K562 (cell line): Measurements from ENCODE around the gene WDR45. TPM values are rescaled to one million over a fixed set of nuclear protein-coding genes. Genes with fewer than 3 reads are reported as not detected.

Experiments
- ETV5 ChIP-seq: sonication (generic); formaldehyde crosslinking; IDR thresholded peaks from 2 replicates; pipeline ENCODE4 v1.4.0; 2020; ENCODE audit warnings: low read depth, mild to moderate bottlenecking, missing genetic modification reagents
- HMG20B ChIP-seq: fragments of 250-450 bp; sonication (Bioruptor Pico); IDR thresholded peaks from 2 replicates; pipeline ENCODE4 v1.5.0; 2021; ENCODE audit warnings: mild to moderate bottlenecking
- POU5F1 ChIP-seq: fragments of 150-350 bp; IDR thresholded peaks from 2 replicates; pipeline ENCODE4 v1.6.1; 2014; ENCODE audit warnings: borderline replicate concordance, low read length, low read depth, mild to moderate bottlenecking; ENCODE audit not compliant: partially characterized antibody
- RBM14 ChIP-seq: fragments of 200-400 bp; formaldehyde crosslinking; IDR thresholded peaks from 2 replicates; pipeline ENCODE4 v1.6.1; 2018; ENCODE audit warnings: low read depth, mild to moderate bottlenecking, low read length, moderate library complexity, borderline replicate concordance; ENCODE audit not compliant: insufficient read depth
- SMAD4 ChIP-seq: fragments of 250-450 bp; sonication (Bioruptor Pico); conservative IDR thresholded peaks from 2 replicates; pipeline ENCODE4 v1.8.0; 2021; ENCODE audit warnings: inconsistent platforms, mild to moderate bottlenecking, moderate library complexity
- SMARCE1 ChIP-seq: fragments of 450-650 bp; IDR thresholded peaks from 2 replicates; pipeline ENCODE4 v1.7.1; 2016; ENCODE audit warnings: mild to moderate bottlenecking
- TEAD2 ChIP-seq: fragments of 450-650 bp; IDR thresholded peaks from 2 replicates; pipeline ENCODE4 v1.6.1; 2016; ENCODE audit warnings: missing genetic modification characterization, control low read depth, missing compliant biosample characterization
- THRAP3 ChIP-seq: fragments of 450-650 bp; IDR thresholded peaks from 2 replicates; pipeline ENCODE4 v1.6.1; 2016; ENCODE audit warnings: mild to moderate bottlenecking, inconsistent platforms, borderline replicate concordance
- XRCC3 ChIP-seq: fragments of 450-650 bp; IDR thresholded peaks from 2 replicates; pipeline ENCODE4 v1.6.1; 2017; ENCODE audit warnings: mild to moderate bottlenecking, moderate library complexity
- ZFPM2 ChIP-seq: fragments of 250-450 bp; sonication (Bioruptor Pico); IDR thresholded peaks from 2 replicates; pipeline ENCODE4 v1.5.1; 2022; ENCODE audit warnings: mild to moderate bottlenecking
- ZNF232 ChIP-seq: sonication (generic); formaldehyde crosslinking; IDR thresholded peaks from 2 replicates; pipeline ENCODE4 v1.8.0; 2022; ENCODE audit warnings: mild to moderate bottlenecking, missing genetic modification reagents
- ZNF77 ChIP-seq: fragments of 250-450 bp; sonication (Bioruptor Pico); IDR thresholded peaks from 2 replicates; pipeline ENCODE4 v1.5.0; 2020
- polyA plus RNA-seq, 8 experiments: library from polyadenylated mRNA; depleted of rRNA in 4 of 8; stranded (reverse) in 5 of 8; unstranded in 3 of 8; fragments of >200 nt; fragmentation: Nextera tagmentation in 2 of 8; fragmentation: Illumina TruSeq in 1 of 8; extraction: Ambion mirVana in 2 of 8; extraction: Trizol in 1 of 8; gene quantifications; 2 replicates each; pipeline versions ENCODE4 v1.2.1 to v1.2.3, GENCODE V29; 2011 to 2014; ENCODE audit warnings: inconsistent platforms in 1 of 8, missing spikeins in 1 of 8
- total RNA-seq, 7 experiments: library from RNA; depleted of rRNA in 6 of 7; stranded (reverse); fragments of >200 nt in 6 of 7; fragmentation: Illumina TruSeq in 2 of 7; extraction: Trizol in 2 of 7; gene quantifications; 2 replicates each; pipeline versions ENCODE4 v1.2.1 to v1.2.3, GENCODE V29; 2011 to 2021; ENCODE audit warnings: low replicate concordance in 1 of 7
- TF ChIP-seq, protein P1 (sequence below): fragments of 250-450 bp; sonication (Bioruptor Pico); IDR thresholded peaks from 2 replicates; pipeline ENCODE4 v1.8.0; 2022; ENCODE audit warnings: moderate library complexity, mild to moderate bottlenecking, inconsistent platforms
- TF ChIP-seq, protein P2 (sequence below): fragments of 450-650 bp; formaldehyde crosslinking; IDR thresholded peaks from 2 replicates; pipeline ENCODE4 v1.4.0; 2020; ENCODE audit warnings: mild to moderate bottlenecking
- TF ChIP-seq, protein P3 (sequence below): sonication (generic); formaldehyde crosslinking; IDR thresholded peaks from 2 replicates; pipeline ENCODE4 v1.8.0; 2022; ENCODE audit warnings: mild to moderate bottlenecking, missing genetic modification reagents
- TF ChIP-seq, protein P4 (sequence below): sonication (generic); formaldehyde crosslinking; IDR thresholded peaks from 2 replicates; pipeline ENCODE4 v1.8.0; 2022; ENCODE audit warnings: mild to moderate bottlenecking, missing genetic modification reagents

Gene WDR45
- total and polyA plus RNA-seq, 9 of the 15 experiments (the other 6 are each of a cell fraction or from before 2014, with no cell fraction given), result 19.4 to 136 (median 59.7) TPM

DNA sequence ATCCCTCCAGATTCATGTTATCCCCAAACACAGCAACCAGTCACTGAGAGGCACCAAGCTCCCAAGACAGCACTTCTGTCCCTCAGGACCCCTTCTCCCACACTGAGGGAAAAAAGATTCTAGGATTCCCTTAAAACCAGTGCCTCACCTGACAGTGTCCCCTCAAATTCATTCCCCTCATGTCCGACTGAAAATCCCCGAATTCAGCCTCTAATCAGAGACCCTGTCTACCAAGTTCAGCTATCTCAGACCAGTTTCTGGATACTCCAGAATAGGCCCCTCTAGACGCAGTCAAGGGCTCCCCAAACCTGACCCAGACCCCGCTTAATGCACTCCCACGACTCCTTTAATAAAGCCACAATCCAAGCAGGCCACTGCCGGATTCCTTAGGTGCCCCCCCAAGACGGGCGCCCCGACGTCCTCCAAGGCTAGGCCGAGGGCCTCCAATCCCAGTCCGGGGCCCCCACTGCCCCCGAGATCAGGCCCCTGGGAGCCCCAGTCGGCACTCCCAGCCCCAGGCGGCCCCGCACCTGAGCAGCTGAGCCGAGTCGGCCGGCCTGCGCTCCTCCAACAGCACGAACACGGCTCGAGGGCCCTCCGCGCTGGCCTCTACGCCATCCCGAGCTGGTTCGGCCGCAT, 37.0 kb downstream of the WDR45 start (continued):
- TF ChIP-seq SMAD4 (CRISPR knock-in tag), result 0 out of 2 replicates have a peak, but pooled peaks have one; percentile 35
- TF ChIP-seq, protein P1, sequence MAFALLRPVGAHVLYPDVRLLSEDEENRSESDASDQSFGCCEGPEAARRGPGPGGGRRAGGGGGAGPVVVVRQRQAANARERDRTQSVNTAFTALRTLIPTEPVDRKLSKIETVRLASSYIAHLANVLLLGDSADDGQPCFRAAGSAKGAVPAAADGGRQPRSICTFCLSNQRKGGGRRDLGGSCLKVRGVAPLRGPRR (CRISPR knock-in tag), result no peak
- TF ChIP-seq, protein P2, sequence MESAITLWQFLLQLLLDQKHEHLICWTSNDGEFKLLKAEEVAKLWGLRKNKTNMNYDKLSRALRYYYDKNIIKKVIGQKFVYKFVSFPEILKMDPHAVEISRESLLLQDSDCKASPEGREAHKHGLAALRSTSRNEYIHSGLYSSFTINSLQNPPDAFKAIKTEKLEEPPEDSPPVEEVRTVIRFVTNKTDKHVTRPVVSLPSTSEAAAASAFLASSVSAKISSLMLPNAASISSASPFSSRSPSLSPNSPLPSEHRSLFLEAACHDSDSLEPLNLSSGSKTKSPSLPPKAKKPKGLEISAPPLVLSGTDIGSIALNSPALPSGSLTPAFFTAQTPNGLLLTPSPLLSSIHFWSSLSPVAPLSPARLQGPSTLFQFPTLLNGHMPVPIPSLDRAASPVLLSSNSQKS (CRISPR knock-in tag), result no peak
- no peak for TF ChIP-seq ZNF232 (CRISPR knock-in tag)
- no peak for TF ChIP-seq THRAP3
- TF ChIP-seq TEAD2 (tag), result no peak
- no peak for TF ChIP-seq SMARCE1
- TF ChIP-seq POU5F1, result no peak
- TF ChIP-seq XRCC3, result no peak
- TF ChIP-seq, protein P3, sequence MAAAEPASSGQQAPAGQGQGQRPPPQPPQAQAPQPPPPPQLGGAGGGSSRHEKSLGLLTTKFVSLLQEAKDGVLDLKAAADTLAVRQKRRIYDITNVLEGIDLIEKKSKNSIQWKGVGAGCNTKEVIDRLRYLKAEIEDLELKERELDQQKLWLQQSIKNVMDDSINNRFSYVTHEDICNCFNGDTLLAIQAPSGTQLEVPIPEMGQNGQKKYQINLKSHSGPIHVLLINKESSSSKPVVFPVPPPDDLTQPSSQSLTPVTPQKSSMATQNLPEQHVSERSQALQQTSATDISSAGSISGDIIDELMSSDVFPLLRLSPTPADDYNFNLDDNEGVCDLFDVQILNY (CRISPR knock-in tag), result no peak
- TF ChIP-seq HMG20B, result no peak
- TF ChIP-seq, protein P4, sequence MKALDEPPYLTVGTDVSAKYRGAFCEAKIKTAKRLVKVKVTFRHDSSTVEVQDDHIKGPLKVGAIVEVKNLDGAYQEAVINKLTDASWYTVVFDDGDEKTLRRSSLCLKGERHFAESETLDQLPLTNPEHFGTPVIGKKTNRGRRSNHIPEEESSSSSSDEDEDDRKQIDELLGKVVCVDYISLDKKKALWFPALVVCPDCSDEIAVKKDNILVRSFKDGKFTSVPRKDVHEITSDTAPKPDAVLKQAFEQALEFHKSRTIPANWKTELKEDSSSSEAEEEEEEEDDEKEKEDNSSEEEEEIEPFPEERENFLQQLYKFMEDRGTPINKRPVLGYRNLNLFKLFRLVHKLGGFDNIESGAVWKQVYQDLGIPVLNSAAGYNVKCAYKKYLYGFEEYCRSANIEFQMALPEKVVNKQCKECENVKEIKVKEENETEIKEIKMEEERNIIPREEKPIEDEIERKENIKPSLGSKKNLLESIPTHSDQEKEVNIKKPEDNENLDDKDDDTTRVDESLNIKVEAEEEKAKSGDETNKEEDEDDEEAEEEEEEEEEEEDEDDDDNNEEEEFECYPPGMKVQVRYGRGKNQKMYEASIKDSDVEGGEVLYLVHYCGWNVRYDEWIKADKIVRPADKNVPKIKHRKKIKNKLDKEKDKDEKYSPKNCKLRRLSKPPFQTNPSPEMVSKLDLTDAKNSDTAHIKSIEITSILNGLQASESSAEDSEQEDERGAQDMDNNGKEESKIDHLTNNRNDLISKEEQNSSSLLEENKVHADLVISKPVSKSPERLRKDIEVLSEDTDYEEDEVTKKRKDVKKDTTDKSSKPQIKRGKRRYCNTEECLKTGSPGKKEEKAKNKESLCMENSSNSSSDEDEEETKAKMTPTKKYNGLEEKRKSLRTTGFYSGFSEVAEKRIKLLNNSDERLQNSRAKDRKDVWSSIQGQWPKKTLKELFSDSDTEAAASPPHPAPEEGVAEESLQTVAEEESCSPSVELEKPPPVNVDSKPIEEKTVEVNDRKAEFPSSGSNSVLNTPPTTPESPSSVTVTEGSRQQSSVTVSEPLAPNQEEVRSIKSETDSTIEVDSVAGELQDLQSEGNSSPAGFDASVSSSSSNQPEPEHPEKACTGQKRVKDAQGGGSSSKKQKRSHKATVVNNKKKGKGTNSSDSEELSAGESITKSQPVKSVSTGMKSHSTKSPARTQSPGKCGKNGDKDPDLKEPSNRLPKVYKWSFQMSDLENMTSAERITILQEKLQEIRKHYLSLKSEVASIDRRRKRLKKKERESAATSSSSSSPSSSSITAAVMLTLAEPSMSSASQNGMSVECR, result no peak
- no peak for TF ChIP-seq RBM14
- peak; percentile 47; the same call in 1 of the 2 replicates for TF ChIP-seq ETV5
- TF ChIP-seq ZNF77, result no peak
- TF ChIP-seq ZFPM2, result no peak
